ENCODE measurements around the gene AMHR2. TPM values are rescaled to one million over a fixed set of nuclear protein-coding genes. Genes with fewer than 3 reads are reported as not detected.

Gene AMHR2
- total RNA-seq, 1 experiment from 2014 or later, result not detected

GRCh38 chr12:53474077-53474476 is 50.4 kb downstream of the AMHR2 start:
- TF ChIP-seq EZH2 (IDR thresholded peaks at IDR 0.05; ENCODE audit: borderline replicate concordance, low read depth, low read length, poor library complexity, severe bottlenecking), result no peak
- TF ChIP-seq CTCF (conservative IDR thresholded peaks at IDR 0.05; ENCODE audit: low read depth, low read length), result no peak
- intact Hi-C loops (cut with micrococcal nuclease; ENCODE audit: unreplicated experiment), result no loop called here
- peaks cover 4% of the 10 kb centered on the region for H3K4me1 ChIP-seq (ENCODE audit: insufficient read depth, low read length, poor library complexity, severe bottlenecking)
- H3K9me3 ChIP-seq (ENCODE audit: low read depth, low read length, poor library complexity, severe bottlenecking), result no peaks in the 10 kb centered on the region
- DNase-seq (ENCODE audit: low spot score), result no peak
- CTCF ChIA-PET, result no interaction called here
- no peak overlapping the region for H3K4me3 ChIP-seq (ENCODE audit: low read depth, low read length, poor library complexity, severe bottlenecking)
- H3K27me3 ChIP-seq (replicated peaks; ENCODE audit: insufficient read depth, low read depth, low read length, poor library complexity), result no peaks in the 10 kb centered on the region
- peak overlapping the region; percentile 38 for H3K27ac ChIP-seq (ENCODE audit: low read depth, low read length, poor library complexity, severe bottlenecking)
- BruUV-seq (replicated peaks), result TSS peak; percentile 2
- POLR2A ChIA-PET (ENCODE audit: low non-redundant PET), result interaction anchor here (0.6 kb wide), 1 partner anchor 18 kb away, joined by 4 read pairs; no protein-coding TSS in a partner anchor
- peaks cover 98% of the 10 kb centered on the region for H3K36me3 ChIP-seq (ENCODE audit: insufficient read depth, low read length, poor library complexity, severe bottlenecking)

- ChIA-PET POLR2A (ENCODE audit: low non-redundant PET) (interaction anchor here (0.8 kb wide), 1 partner anchor 154 kb away, joined by 8 read pairs; the partner anchor contains the start of gene AAAS), CTCF (interaction anchor here (1.2 kb wide), 1 partner anchor 153 kb away, joined by 3 read pairs; the partner anchor contains the start of gene AAAS)
- no peak for DNase-seq (ENCODE audit: low spot score)
- Histone ChIP-seq H3K27ac (ENCODE audit: low read depth, low read length, poor library complexity, severe bottlenecking) (peak overlapping the region; percentile 0), H3K36me3 (ENCODE audit: insufficient read depth, low read length, poor library complexity, severe bottlenecking) (peaks cover 98% of the 10 kb centered on the region), H3K4me1 (ENCODE audit: insufficient read depth, low read length, poor library complexity, severe bottlenecking) (peaks cover 4% of the 10 kb centered on the region), H3K4me3 (ENCODE audit: low read depth, low read length, poor library complexity, severe bottlenecking) (no peak overlapping the region), H3K9me3 (ENCODE audit: low read depth, low read length, poor library complexity, severe bottlenecking) (no peaks in the 10 kb centered on the region), H3K27me3 (replicated peaks; ENCODE audit: insufficient read depth, low read depth, low read length, poor library complexity) (no peaks in the 10 kb centered on the region)
- intact Hi-C loops (cut with micrococcal nuclease; ENCODE audit: unreplicated experiment), result no loop called here
- TF ChIP-seq EZH2 (IDR thresholded peaks at IDR 0.05; ENCODE audit: borderline replicate concordance, low read depth, low read length, poor library complexity, severe bottlenecking) (no peak), CTCF (conservative IDR thresholded peaks at IDR 0.05; ENCODE audit: low read depth, low read length) (no peak)
- no TSS peak for BruUV-seq (replicated peaks)
These were observed 51.2 kb downstream of the AMHR2 start for GRCh38 chr12:53474819-53475218.

GRCh38 chr12:53476769-53477209 is 53.1 kb downstream of the AMHR2 start:
- DNase-seq (ENCODE audit: low spot score), result peak; percentile 77
- H3K27ac ChIP-seq (ENCODE audit: low read depth, low read length, poor library complexity, severe bottlenecking), result no peak overlapping the region
- ChIA-PET POLR2A (ENCODE audit: low non-redundant PET) (no interaction called here), CTCF (interaction anchor here (2.1 kb wide), 1 partner anchor 32 kb away, joined by 7 read pairs; no protein-coding TSS in a partner anchor)
- H3K36me3 ChIP-seq (ENCODE audit: insufficient read depth, low read length, poor library complexity, severe bottlenecking), result peaks cover 96% of the 10 kb centered on the region
- intact Hi-C loops (cut with micrococcal nuclease; ENCODE audit: unreplicated experiment), result no loop called here
- TF ChIP-seq CTCF (conservative IDR thresholded peaks at IDR 0.05; ENCODE audit: low read depth, low read length), result peak; percentile 54
- no peak for TF ChIP-seq EZH2 (IDR thresholded peaks at IDR 0.05; ENCODE audit: borderline replicate concordance, low read depth, low read length, poor library complexity, severe bottlenecking)
- no peak overlapping the region for H3K4me3 ChIP-seq (ENCODE audit: low read depth, low read length, poor library complexity, severe bottlenecking)
- no peaks in the 10 kb centered on the region for H3K9me3 ChIP-seq (ENCODE audit: low read depth, low read length, poor library complexity, severe bottlenecking)
- H3K4me1 ChIP-seq (ENCODE audit: insufficient read depth, low read length, poor library complexity, severe bottlenecking), result peaks cover 4% of the 10 kb centered on the region
- BruUV-seq (replicated peaks), result no TSS peak
- H3K27me3 ChIP-seq (replicated peaks; ENCODE audit: insufficient read depth, low read depth, low read length, poor library complexity), result no peaks in the 10 kb centered on the region
